ENCODE measurements around the gene CHCHD3. TPM values are rescaled to one million over a fixed set of nuclear protein-coding genes. Genes with fewer than 3 reads are reported as not detected.
"Not testable (repeated sequence)": the region's sequence is repeated elsewhere in the genome, so short reads cannot be mapped to it uniquely, and the experiment has no call there.

The CHCHD3 gene
- total RNA-seq, 1 donor from 2014 or later: 38.5 TPM

- no peaks in the 10 kb centered on the region for H3K4me1 ChIP-seq
- no peaks in the 10 kb centered on the region for H3K27me3 ChIP-seq (ENCODE audit: low read depth)
- TF ChIP-seq CTCF (IDR thresholded peaks at IDR 0.05): no peak
- H3K27ac ChIP-seq: no peak overlapping the region
- H3K36me3 ChIP-seq: no peaks in the 10 kb centered on the region
- DNase-seq: no peak
- no peak overlapping the region for H3K4me3 ChIP-seq
- no peak for ATAC-seq
- intact Hi-C loops (cut with DNase I): no loop called here
- no peaks in the 10 kb centered on the region for H3K9me3 ChIP-seq
Observed at GRCh38 chr7:132904209-132904608, 177.7 kb downstream of the CHCHD3 start.

- intact Hi-C loops (cut with DNase I); H3K27me3 ChIP-seq (ENCODE audit: low read depth); H3K27ac ChIP-seq; H3K4me3 ChIP-seq; ATAC-seq; H3K4me1 ChIP-seq; H3K9me3 ChIP-seq; DNase-seq; H3K36me3 ChIP-seq: not testable (repeated sequence)
Observed at GRCh38 chr7:132902294-132902693, 179.6 kb downstream of the CHCHD3 start.

- intact Hi-C loops (cut with DNase I): no loop called here
- peaks cover 4% of the 10 kb centered on the region for H3K36me3 ChIP-seq
- H3K4me3 ChIP-seq: no peak overlapping the region
- ATAC-seq (no peak), DNase-seq (no peak)
- no peak overlapping the region for H3K27ac ChIP-seq
- H3K9me3 ChIP-seq: no peaks in the 10 kb centered on the region
- no peak for TF ChIP-seq CTCF (IDR thresholded peaks at IDR 0.05)
- no peaks in the 10 kb centered on the region for H3K4me1 ChIP-seq
- no peaks in the 10 kb centered on the region for H3K27me3 ChIP-seq (ENCODE audit: low read depth)
Observed at GRCh38 chr7:132901241-132901640, 180.6 kb downstream of the CHCHD3 start.

DNA sequence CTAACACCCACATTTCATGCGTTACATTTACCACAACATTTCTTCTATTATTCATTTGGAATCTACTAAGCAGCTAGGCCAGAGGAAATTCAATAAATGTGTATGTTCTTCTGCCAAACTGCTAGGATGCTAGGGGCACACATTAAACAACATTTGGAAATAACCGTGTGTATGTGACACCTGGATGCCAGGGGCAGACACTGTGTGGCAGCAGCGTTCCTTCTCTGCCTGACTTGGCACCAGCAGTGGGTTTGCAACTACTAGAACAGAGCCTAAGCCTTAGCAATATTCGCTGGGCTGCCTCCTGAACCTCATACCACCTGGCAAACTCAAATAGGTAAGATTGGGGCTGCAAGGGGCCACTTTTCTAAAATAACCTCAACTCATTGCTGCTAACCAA is 182.1 kb downstream of the CHCHD3 start:
- Histone ChIP-seq H3K36me3 (peaks cover 4% of the 10 kb centered on the region), H3K27ac (no peak overlapping the region), H3K4me1 (no peaks in the 10 kb centered on the region), H3K4me3 (no peak overlapping the region), H3K9me3 (no peaks in the 10 kb centered on the region), H3K27me3 (ENCODE audit: low read depth) (no peaks in the 10 kb centered on the region)
- intact Hi-C loops (cut with DNase I): no loop called here
- ATAC-seq (no peak), DNase-seq (no peak)
- TF ChIP-seq CTCF (IDR thresholded peaks at IDR 0.05): no peak

- H3K4me1 ChIP-seq; intact Hi-C loops (cut with DNase I); H3K36me3 ChIP-seq; H3K4me3 ChIP-seq; H3K27ac ChIP-seq; ATAC-seq; DNase-seq; H3K27me3 ChIP-seq (ENCODE audit: low read depth); H3K9me3 ChIP-seq: not testable (repeated sequence)
Observed at GRCh38 chr7:132898641-132899175, 183.2 kb downstream of the CHCHD3 start.

DNA sequence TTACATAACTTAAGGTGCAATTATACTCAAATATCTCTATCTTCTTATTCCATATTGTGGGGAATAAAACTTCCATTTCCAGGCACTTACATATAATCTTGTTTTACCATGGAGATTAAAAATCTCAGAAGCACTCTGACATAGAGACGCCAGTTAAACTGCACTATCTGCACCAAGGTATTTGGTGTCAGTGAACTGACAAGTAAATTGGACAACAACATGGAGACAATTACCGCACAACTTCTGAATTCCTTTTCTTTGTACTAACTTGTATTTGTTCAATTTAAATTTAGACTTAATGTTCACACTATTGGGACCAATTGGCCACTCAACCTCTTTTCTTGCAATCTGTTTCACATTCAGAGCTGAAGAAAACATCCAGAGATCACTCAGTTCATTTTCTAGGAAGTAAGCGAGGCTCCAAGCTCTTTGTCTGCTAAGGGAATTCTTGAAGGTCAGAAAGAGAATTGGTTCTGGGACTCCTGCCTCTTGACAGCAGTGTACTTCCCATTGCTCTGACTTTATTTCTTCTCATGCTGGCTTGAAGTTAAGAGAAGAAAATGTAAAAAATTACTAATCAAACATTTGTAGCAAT is 184.7 kb downstream of the CHCHD3 start:
- H3K4me1 ChIP-seq: no peaks in the 10 kb centered on the region
- no peak overlapping the region for H3K4me3 ChIP-seq
- intact Hi-C loops (cut with DNase I): no loop called here
- no peak overlapping the region for H3K27ac ChIP-seq
- H3K27me3 ChIP-seq (ENCODE audit: low read depth): no peaks in the 10 kb centered on the region
- no peak for DNase-seq
- no peak for TF ChIP-seq CTCF (IDR thresholded peaks at IDR 0.05)
- peaks cover 4% of the 10 kb centered on the region for H3K36me3 ChIP-seq
- no peak for ATAC-seq
- no peaks in the 10 kb centered on the region for H3K9me3 ChIP-seq

Measured in lower lobe of right lung (tissue), 2 donors.